Large intestine (tissue), 3 donors: ENCODE measurements around the gene UBASH3A. TPM values are rescaled to one million over a fixed set of nuclear protein-coding genes. Genes with fewer than 3 reads are reported as not detected.

Source experiments
- DNase-seq, 2 donors: peaks; one replicate each; pipeline versions ENCODE4 v3.0.0 to v3.0.0-alpha.2; 2013
- H3K27ac ChIP-seq: one replicate; pipeline ENCODE4 v1.5.1; 2013; ENCODE audit warnings: low read length
- H3K27me3 ChIP-seq: 2 replicates; pipeline ENCODE4 v1.6.1; 2013; ENCODE audit warnings: low read length; ENCODE audit not compliant: control insufficient read depth, insufficient read depth
- H3K36me3 ChIP-seq: 2 replicates; pipeline ENCODE4 v1.6.1; 2013; ENCODE audit warnings: low read length; ENCODE audit not compliant: control insufficient read depth, insufficient read depth
- H3K4me1 ChIP-seq: one replicate; pipeline ENCODE4 v1.6.1; 2013; ENCODE audit warnings: low read length; ENCODE audit not compliant: control insufficient read depth, insufficient read depth
- H3K4me3 ChIP-seq: one replicate; pipeline ENCODE4 v1.5.1; 2013; ENCODE audit warnings: low read length
- H3K9me3 ChIP-seq: one replicate; pipeline ENCODE4 v1.6.1; 2013; ENCODE audit warnings: mild to moderate bottlenecking, low read depth, low read length, moderate library complexity; ENCODE audit not compliant: control insufficient read depth
- WGBS: methylation state at CpG from one replicate; pipeline ENCODE4 v1.1.5; 2013; ENCODE audit warnings: low lambda C conversion rate; ENCODE audit not compliant: insufficient coverage; 5-methylcytosine and 5-hydroxymethylcytosine counted together
- polyA plus RNA-seq: library from polyadenylated mRNA; unstranded; fragments of 120-200 nt; gene quantifications from one replicate; pipeline ENCODE4 v1.2.1, GENCODE V29; 2013

The UBASH3A gene
- polyA plus RNA-seq, 1 donor = 0.73 TPM

DNA sequence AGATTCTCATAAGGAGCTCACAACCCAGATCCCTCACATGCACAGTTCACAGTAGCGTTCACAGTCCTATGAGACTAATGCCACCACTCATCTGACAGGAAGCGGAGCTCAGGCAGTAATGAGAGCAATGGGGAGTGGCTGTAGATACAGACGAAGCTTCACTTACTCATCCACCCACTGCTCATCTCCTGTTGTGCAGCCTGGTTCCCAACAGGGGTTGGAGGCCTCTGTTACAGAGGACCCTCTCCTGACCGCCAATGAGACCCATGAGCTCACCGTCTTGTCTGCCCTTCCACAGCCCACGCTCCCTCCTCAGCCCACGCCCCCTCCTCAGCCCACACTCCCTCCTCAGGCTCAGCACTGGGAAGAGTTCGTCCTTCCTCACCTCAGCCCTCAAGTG lies 52.8 kb downstream of the UBASH3A start:
- WGBS = no CpG with 5 or more reads among the region's 8 CpGs
- peak; percentile 37 to 67 for DNase-seq
- Histone ChIP-seq H3K27ac (peak overlapping the region; percentile 30), H3K9me3 (no peaks in the 10 kb centered on the region), H3K27me3 (no peaks in the 10 kb centered on the region), H3K36me3 (no peaks in the 10 kb centered on the region), H3K4me1 (peaks cover 67% of the 10 kb centered on the region), H3K4me3 (no peak overlapping the region)

DNA sequence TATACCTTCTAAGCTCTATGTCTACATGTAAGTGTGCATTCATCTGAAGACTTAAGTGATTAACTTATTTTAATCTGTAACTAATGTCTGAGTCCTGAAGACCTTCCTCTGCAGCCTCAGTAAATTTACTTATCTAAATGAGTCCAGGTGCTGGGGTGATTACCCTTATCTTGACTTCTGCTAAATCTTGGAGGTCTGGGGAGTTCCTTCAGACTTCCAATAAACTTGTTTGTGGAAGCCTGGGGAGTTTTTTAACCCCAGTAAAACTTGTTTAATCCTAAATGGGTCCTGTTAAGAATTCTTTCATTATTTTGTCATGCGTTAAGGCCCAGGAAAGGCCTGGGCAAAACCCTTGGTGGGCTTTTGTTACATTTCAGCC lies 55.4 kb downstream of the UBASH3A start:
- DNase-seq = peak; percentile 43 to 83
- H3K4me3 ChIP-seq = no peak overlapping the region
- peaks cover 80% of the 10 kb centered on the region for H3K4me1 ChIP-seq
- no peaks in the 10 kb centered on the region for H3K27me3 ChIP-seq
- no peaks in the 10 kb centered on the region for H3K9me3 ChIP-seq
- no CpG with 5 or more reads among the region's 1 CpG for WGBS
- no peaks in the 10 kb centered on the region for H3K36me3 ChIP-seq
- H3K27ac ChIP-seq = peak overlapping the region; percentile 89

DNA sequence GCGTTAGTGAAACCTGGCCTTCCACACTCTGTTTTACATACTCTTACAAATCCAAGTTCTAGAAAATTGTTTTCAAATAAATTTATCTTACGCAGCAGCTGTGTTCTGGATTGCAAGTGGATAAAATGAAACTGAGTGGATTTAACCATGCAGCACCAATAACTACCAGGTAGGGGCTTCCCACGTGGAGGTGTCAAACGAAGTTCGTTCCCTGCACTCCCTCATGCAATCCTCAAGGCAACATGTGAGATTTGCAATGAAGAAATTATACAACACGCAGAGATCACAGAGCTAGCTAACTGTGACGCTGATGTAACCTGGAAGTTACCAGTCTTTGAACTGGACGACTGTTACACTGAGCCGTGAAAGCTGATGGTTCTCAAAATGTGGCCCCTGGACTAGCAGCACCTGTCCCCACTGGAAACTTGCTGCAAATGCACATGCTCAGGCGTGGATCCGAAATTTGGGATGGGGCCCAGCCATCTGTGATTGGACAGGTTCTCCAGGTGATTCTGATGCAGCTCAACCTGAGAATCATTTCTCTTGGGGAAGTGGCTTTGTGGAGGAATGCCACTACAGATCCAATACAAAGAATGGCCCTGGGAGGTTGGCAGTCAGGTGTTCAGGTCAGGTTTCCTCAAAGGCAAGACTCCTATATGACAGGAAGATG lies 56.0 kb downstream of the UBASH3A start:
- no peaks in the 10 kb centered on the region for H3K9me3 ChIP-seq
- no CpG with 5 or more reads among the region's 11 CpGs for WGBS

DNA sequence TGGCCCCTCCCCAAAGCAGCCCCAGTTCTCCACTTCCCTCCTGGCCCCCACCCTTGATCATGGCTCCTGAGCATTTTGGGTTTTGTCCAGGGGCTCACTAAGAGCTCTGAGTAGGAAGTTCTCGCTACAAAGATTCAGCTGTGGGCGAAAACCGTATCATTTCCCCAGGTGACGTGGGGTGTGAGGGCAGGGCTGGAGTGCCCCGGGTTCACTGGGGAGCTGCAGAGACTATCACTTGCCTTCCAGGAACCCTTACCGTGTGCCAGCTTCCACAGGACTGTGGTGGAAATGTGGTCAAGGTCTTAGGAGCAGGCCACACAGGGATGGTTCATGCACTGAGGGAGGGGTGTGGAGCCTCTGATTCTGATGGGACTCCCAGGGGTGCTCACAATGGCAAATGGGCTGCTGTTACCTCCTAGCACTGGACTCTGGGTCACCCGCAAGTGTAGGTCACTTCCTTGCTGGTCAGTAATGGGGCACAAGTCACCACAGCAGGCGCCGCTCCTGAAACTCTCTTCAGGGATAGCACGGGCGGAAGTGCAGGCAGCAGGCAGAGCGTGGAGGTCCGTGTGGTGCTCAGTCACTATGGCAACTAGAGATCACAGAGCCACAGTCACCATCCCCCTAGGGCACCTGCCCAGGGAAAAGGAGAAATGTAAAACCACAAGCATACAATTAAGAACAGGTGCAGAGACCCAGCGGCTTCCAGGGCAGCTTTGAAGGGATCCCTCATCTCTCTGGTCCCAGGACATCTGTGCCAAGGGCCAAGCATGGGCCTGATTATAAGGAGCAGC lies 56.9 kb downstream of the UBASH3A start:
- DNase-seq = peak; percentile 61 to 78
- WGBS = no CpG with 5 or more reads among the region's 14 CpGs
- Histone ChIP-seq H3K4me3 (no peak overlapping the region), H3K36me3 (no peaks in the 10 kb centered on the region), H3K27me3 (no peaks in the 10 kb centered on the region), H3K9me3 (no peaks in the 10 kb centered on the region), H3K4me1 (peaks cover 82% of the 10 kb centered on the region), H3K27ac (peak overlapping the region; percentile 89)

More for the DNA sequence above, 56.0 kb downstream of the UBASH3A start:
- Histone ChIP-seq H3K4me1 (peaks cover 84% of the 10 kb centered on the region), H3K27me3 (no peaks in the 10 kb centered on the region), H3K36me3 (no peaks in the 10 kb centered on the region), H3K27ac (peak overlapping the region; percentile 89), H3K4me3 (no peak overlapping the region)
- DNase-seq = peak in 1 of 2 donors; percentile 72

DNA sequence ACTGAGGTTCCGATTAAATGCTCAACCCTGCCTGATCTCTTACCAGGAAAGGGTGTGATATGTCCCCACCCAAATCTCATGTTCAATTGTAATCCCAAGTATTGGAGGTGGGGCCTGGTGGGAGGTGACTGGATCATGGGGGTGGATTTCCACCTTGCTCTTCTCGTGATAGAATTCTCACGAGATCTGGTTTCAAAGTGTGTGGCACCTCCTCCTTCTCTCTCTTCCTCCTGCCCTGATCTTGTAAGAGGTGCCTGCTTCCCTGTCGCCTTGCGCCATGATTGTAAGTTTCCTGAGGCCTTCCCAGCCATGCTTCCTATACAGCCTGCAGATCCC lies 57.5 kb downstream of the UBASH3A start:
- Histone ChIP-seq H3K27me3 (no peaks in the 10 kb centered on the region), H3K27ac (peak overlapping the region; percentile 89), H3K9me3 (no peaks in the 10 kb centered on the region), H3K4me1 (peaks cover 83% of the 10 kb centered on the region), H3K4me3 (no peak overlapping the region), H3K36me3 (no peaks in the 10 kb centered on the region)
- no peak for DNase-seq
- WGBS = no CpG with 5 or more reads among the region's 5 CpGs

DNA sequence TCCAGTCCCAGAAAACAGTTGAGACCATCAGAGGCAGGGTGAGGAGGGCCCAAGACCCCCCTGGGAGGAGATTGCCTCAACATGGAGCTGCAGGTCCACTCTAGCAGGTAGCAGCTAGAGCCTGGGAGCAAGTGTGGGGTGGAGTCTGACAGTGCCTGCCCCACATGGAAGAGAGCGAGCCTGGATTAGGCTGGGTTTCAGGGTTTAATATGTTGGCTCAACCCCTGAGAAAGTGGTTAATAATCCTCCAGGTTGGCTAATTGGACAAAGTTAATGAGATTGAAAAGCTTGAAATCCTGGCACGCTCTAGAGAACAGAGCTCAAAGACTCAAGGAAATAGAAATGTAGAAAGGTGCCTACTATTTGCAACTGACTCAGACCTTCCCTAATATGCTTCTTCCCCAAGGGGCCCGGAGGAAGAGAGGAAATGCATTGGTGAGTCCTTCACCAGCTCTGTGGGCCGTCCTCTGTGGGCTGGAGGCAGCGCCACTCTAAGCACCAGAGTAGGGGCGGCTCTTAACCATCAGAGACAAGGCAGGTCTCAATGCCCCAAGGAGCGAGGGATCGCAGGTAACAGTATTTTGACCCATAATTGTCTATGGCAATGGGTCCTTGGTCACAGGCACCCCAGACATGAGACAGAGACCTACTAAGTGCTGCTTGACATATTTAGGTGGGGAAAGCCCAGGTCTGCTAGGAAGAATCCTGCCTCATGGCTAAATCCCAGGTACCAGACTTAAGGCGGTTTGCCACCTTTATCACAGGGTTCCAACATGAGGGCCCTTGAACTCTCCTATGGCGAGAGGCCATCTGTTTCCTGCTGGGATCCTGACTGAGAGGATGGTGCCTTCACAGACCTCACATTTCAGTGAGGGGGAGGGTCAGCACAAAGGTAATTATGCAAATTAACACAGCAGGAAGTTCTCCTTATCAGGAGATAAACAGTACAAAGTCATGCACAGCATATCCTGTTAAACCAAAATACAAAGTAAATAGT lies 58.5 kb downstream of the UBASH3A start:
- WGBS = no CpG with 5 or more reads among the region's 10 CpGs
- DNase-seq = peak; percentile 72 to 93
- Histone ChIP-seq H3K27me3 (no peaks in the 10 kb centered on the region), H3K27ac (peak overlapping the region; percentile 89), H3K4me1 (peaks cover 86% of the 10 kb centered on the region), H3K4me3 (no peak overlapping the region), H3K36me3 (no peaks in the 10 kb centered on the region), H3K9me3 (no peaks in the 10 kb centered on the region)

DNA sequence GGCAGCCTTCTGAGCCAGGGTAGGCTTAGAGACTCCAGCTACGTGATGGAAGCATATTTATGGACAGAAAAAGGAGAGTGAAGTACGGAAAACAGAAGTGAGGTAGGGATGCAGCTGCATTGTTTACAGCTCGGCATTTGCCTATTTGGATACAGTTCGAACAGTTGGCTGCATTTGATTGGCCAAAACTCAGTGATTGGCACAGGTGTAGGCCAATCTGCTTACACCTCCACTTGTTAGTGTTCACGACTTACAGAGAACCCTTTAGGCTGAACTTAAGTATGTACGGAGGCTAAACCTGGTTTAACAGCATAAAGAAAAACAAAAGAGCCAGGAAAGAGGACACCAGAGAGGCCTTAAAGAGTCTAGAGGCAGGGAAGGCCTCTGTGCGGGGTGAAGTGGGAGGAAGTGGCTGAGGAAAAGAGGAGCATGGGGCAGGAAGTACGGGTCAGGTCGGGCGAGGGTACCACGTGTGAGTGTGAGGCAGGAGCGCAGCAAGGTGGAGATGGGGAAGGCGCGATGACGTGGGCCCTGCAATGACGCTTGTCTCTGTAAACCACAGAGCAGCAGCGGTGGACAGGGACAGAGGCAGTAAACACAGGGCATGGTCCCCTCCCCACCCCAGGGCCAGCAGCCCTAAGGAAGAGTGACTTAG lies 60.3 kb downstream of the UBASH3A start:
- H3K36me3 ChIP-seq = no peaks in the 10 kb centered on the region
- peaks cover 93% of the 10 kb centered on the region for H3K4me1 ChIP-seq
- WGBS = 78% methylated on average over 4 of the region's 17 CpGs
- H3K4me3 ChIP-seq = no peak overlapping the region
- H3K27ac ChIP-seq = peak overlapping the region; percentile 91
- no peaks in the 10 kb centered on the region for H3K27me3 ChIP-seq
- H3K9me3 ChIP-seq = no peaks in the 10 kb centered on the region
- peak in 1 of 2 donors; percentile 50 for DNase-seq

DNA sequence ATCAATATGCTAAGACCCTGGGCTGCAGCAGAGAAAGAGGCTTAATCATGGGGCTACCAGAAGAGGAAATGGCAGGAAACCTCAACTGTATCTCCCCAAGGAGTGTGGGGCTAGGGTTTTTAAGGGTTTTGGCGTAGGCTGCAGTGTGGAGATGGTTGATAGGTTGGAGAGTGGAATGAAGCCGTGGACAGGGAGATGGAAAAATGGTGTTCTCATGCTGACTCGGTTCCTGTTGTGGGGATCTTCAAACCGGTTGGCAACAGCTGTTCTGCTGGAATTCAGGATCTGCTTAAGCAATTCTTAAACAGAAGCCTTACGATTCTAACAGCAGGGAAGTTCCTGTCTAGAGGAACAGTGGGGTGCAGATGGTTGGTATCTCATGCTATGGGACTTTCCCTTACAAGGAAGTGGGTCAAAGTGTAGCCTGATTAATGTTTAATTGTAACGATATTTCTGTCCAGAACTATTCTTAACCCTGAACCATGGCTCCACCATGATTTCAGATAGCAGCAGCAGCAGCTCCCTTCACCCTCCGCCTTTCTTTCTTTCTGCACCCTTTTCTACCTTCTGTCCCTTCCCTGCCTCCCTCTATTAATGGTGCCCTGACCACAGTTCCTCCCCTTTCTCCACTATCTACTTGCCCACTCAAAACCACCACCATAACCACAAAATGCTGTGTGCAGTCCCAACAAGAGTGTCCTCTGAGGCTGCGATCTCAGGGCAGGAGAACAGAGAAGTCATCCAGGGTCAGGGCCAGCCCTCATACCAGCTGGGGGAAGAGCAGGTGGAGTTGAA lies 61.5 kb downstream of the UBASH3A start:
- H3K27ac ChIP-seq = peak overlapping the region; percentile 91
- DNase-seq = peak; percentile 75 to 92
- no peak overlapping the region for H3K4me3 ChIP-seq
- no peaks in the 10 kb centered on the region for H3K9me3 ChIP-seq
- WGBS = 20% methylated on average over 1 of the region's 8 CpGs
- H3K4me1 ChIP-seq = peaks cover 90% of the 10 kb centered on the region
- no peaks in the 10 kb centered on the region for H3K36me3 ChIP-seq
- no peaks in the 10 kb centered on the region for H3K27me3 ChIP-seq

DNA sequence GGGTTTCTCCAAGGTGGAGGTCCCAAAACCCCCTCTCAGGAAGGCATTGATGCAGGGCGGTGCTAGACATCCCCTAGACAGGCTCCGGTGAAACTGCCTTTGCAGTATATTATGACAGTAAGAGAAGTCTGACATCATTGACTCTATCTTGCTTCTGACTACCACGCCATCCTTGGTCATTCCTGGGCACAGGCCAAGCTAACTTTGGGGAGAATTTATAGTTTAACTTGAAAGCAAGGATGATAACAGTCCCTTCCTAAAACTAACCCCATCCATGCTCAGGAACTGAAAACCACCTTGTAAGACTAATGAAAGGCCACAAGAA lies 62.1 kb downstream of the UBASH3A start:
- H3K4me1 ChIP-seq = peaks cover 87% of the 10 kb centered on the region
- H3K9me3 ChIP-seq = no peaks in the 10 kb centered on the region
- no peak for DNase-seq
- H3K4me3 ChIP-seq = no peak overlapping the region
- no peaks in the 10 kb centered on the region for H3K27me3 ChIP-seq
- no peaks in the 10 kb centered on the region for H3K36me3 ChIP-seq
- H3K27ac ChIP-seq = peak overlapping the region; percentile 91
- no CpG with 5 or more reads among the region's 3 CpGs for WGBS
